ENCODE data around the gene LRRC57. TPM values are rescaled to one million over a fixed set of nuclear protein-coding genes. Genes with fewer than 3 reads are reported as not detected.
A peak's percentile ranks its signal among the peaks of the same experiment; 100 is the strongest.

Gene LRRC57
- total and polyA plus RNA-seq, 4 experiments from 2014 or later, result 6.6 to 20.0 (median 14.1) TPM

DNA sequence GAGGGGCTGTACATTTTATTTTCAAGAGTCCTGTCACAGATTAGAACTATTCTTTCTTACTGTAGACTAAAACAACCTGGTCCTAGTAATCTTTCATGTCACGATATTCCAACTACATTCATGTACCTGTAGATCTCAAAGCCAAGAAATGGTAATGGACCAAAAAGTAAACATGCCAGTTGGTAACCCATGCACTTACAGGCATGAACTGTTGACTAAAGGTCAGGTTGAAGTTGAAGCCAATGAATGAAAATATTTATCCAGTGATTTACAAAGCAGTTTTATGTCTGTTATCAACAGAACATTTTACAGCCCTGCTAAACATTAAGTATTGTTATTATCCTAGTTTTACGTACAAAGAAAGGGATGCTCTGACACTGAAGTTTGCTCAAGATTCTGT is 25.3 kb downstream of the LRRC57 start:
- no peak overlapping the region for H3K4me3 ChIP-seq (ENCODE audit: low read length in 2 of 2)
- intact Hi-C loops (cut with micrococcal nuclease), result no loop called here
- H3K4me1 Mint-ChIP-seq, result no peaks in the 10 kb centered on the region
- H3K27ac Mint-ChIP-seq, result peak overlapping the region in 1 of 7 donors; percentile 25
- H3K27me3 Mint-ChIP-seq, result no peaks in the 10 kb centered on the region
- ChIA-PET CTCF (ENCODE audit: partially characterized antibody) (no interaction called here), POLR2A (ENCODE audit: partially characterized antibody) (interaction anchor here (0.7 kb wide), 1 partner anchor 37 kb away, joined by 3 read pairs; no protein-coding TSS in a partner anchor)
- no peaks in the 10 kb centered on the region for H3K9me3 Mint-ChIP-seq
- H3K4me1 ChIP-seq (ENCODE audit: insufficient read depth, low read length), result no peaks in the 10 kb centered on the region
- DNase-seq, result no peak
- no peaks in the 10 kb centered on the region for H3K9me3 ChIP-seq (ENCODE audit: control insufficient read depth in 1 of 2, low read length in 2 of 2)
- H3K4me3 Mint-ChIP-seq, result no peak overlapping the region
- H3K36me3 ChIP-seq (ENCODE audit: insufficient read depth, low read length), result peaks cover 5% of the 10 kb centered on the region
- H3K36me3 Mint-ChIP-seq, result peaks cover 13 to 39% of the 10 kb centered on the region in 2 donors
- no peak overlapping the region for H3K27ac ChIP-seq (ENCODE audit: low read depth, low read length)
- no peaks in the 10 kb centered on the region for H3K27me3 ChIP-seq (ENCODE audit: insufficient read depth, low read length)

DNA sequence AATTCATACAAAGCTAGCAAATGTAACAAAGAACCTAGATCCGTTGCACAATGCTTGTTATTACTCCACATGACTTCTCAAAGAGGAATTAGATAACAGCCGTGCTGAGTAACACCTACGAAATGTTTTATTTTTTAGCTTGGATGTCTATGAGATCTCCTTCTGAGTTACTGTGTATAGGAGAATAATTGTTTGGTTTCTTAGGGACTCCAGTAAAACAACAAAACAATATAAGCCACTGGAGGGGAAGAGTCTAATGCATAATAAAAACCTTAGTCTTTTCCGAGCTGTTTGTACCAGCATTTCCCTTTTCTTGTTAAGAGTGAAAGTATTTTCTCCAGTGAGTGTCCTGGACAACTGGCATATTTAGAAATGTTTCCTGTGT is 37.6 kb downstream of the LRRC57 start:
- no peaks in the 10 kb centered on the region for H3K27me3 ChIP-seq (ENCODE audit: insufficient read depth, low read length)
- H3K27ac ChIP-seq (ENCODE audit: low read depth, low read length), result no peak overlapping the region
- peaks cover 19% of the 10 kb centered on the region for H3K36me3 ChIP-seq (ENCODE audit: insufficient read depth, low read length)
- Mint-ChIP-seq H3K36me3 (peaks cover 27 to 48% of the 10 kb centered on the region in 2 donors), H3K27me3 (no peaks in the 10 kb centered on the region), H3K4me1 (peaks cover 4 to 11% (median 9%) of the 10 kb centered on the region in 4 donors), H3K4me3 (no peak overlapping the region), H3K27ac (peak overlapping the region in 2 of 7 donors; percentile 30 to 79), H3K9me3 (no peaks in the 10 kb centered on the region)
- no peak overlapping the region for H3K4me3 ChIP-seq (ENCODE audit: low read length in 2 of 2)
- POLR2A ChIA-PET (ENCODE audit: partially characterized antibody), result interaction anchor here (0.8 to 1.1 kb wide), 2 partner anchors 16 to 20 kb away, joined by 3 read pairs; partner anchors contain the start of genes SNAP23 and ZNF106
- H3K4me1 ChIP-seq (ENCODE audit: insufficient read depth, low read length), result peaks cover 8% of the 10 kb centered on the region
- DNase-seq, result no peak
- H3K9me3 ChIP-seq (ENCODE audit: control insufficient read depth in 1 of 2, low read length in 2 of 2), result no peaks in the 10 kb centered on the region
- CTCF ChIA-PET (ENCODE audit: partially characterized antibody), result interaction anchor here (0.6 kb wide), 1 partner anchor 1989 kb away, joined by 3 read pairs; no protein-coding TSS in a partner anchor
- intact Hi-C loops (cut with micrococcal nuclease), result no loop called here

DNA sequence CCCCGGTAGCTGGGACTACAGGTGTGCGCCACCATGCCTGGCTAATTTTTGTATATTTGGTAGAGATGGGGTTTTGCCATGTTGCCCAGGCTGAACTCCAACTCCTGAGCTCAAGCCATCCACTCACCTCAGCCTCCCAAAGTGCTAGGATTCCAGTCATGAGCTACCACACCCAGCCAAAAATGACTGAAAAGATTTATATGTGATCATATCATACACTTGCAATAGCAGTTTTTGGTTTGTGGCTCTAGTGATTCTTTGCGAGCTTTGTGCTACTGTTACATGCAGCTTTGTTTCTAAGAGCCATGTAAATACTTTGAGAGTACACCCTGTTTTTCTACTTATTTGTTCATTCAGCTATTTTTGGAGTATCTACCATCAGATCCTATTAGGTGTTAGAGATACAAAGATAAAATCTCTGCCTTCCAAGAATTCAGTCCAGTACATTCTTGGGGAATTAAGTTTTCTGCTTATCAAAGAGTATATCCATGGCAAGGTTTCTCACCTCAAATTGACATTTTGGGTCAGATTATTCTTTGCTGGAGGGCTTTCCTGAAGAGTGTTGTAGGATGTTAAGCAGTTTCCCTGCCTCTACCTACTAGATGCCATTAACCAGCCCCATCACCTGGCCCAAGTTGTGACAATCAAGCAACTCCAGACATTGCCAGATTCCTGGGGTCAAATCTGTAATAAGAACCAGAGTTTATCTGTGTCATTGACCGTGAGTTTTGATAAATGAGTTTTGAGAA is 38.2 kb downstream of the LRRC57 start:
- peaks cover 4 to 11% (median 9%) of the 10 kb centered on the region in 4 donors for H3K4me1 Mint-ChIP-seq
- ChIA-PET CTCF (ENCODE audit: partially characterized antibody) (no interaction called here), POLR2A (ENCODE audit: partially characterized antibody) (interaction anchor here (0.8 to 1.1 kb wide), 2 partner anchors 15 to 20 kb away, joined by 3 read pairs; partner anchors contain the start of genes SNAP23 and ZNF106)

DNA sequence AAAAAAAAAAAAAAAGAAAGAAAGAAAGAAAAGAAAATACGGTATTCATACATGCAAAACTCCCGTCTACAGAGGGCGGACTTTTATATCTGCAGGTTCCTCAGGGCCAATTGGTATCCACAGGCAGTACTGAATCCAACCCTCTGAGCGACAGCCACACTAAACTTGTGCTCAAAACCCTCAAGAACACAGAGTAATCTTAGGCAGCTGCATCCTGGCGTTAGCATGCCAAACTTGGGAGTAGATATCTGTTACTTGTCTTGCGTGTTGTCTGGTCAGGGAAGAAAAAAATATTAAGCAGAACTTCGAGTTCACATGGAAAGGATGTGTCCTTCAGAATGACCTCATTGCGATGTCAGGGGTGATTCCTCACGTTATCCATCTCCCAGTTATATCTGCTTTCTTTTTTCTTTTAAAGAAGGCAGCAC is 40.3 kb downstream of the LRRC57 start:
- intact Hi-C loops (cut with micrococcal nuclease), result no loop called here
- DNase-seq, result no peak
- Histone ChIP-seq H3K27ac (ENCODE audit: low read depth, low read length) (no peak overlapping the region), H3K4me1 (ENCODE audit: insufficient read depth, low read length) (peaks cover 8% of the 10 kb centered on the region), H3K4me3 (ENCODE audit: low read length in 2 of 2) (no peak overlapping the region), H3K27me3 (ENCODE audit: insufficient read depth, low read length) (no peaks in the 10 kb centered on the region), H3K9me3 (ENCODE audit: control insufficient read depth in 1 of 2, low read length in 2 of 2) (no peaks in the 10 kb centered on the region), H3K36me3 (ENCODE audit: insufficient read depth, low read length) (peaks cover 3% of the 10 kb centered on the region)
- Mint-ChIP-seq H3K36me3 (peaks cover 11 to 30% of the 10 kb centered on the region in 2 donors), H3K27me3 (no peaks in the 10 kb centered on the region), H3K9me3 (no peaks in the 10 kb centered on the region), H3K4me3 (no peak overlapping the region), H3K27ac (peak overlapping the region in 1 of 7 donors; percentile 24), H3K4me1 (peaks cover 5 to 11% (median 10%) of the 10 kb centered on the region in 4 donors)
- ChIA-PET POLR2A (ENCODE audit: partially characterized antibody) (no interaction called here), CTCF (ENCODE audit: partially characterized antibody) (no interaction called here)

More for the DNA sequence above, 38.2 kb downstream of the LRRC57 start:
- intact Hi-C loops (cut with micrococcal nuclease), result no loop called here
- no peak overlapping the region for H3K4me3 ChIP-seq (ENCODE audit: low read length in 2 of 2)
- no peaks in the 10 kb centered on the region for H3K9me3 ChIP-seq (ENCODE audit: control insufficient read depth in 1 of 2, low read length in 2 of 2)
- peaks cover 14% of the 10 kb centered on the region for H3K36me3 ChIP-seq (ENCODE audit: insufficient read depth, low read length)
- no peaks in the 10 kb centered on the region for H3K27me3 ChIP-seq (ENCODE audit: insufficient read depth, low read length)
- Mint-ChIP-seq H3K9me3 (no peaks in the 10 kb centered on the region), H3K4me3 (no peak overlapping the region), H3K27ac (peak overlapping the region in 2 of 7 donors; percentile 30 to 51), H3K36me3 (peaks cover 22 to 42% of the 10 kb centered on the region in 2 donors), H3K27me3 (no peaks in the 10 kb centered on the region)
- H3K27ac ChIP-seq (ENCODE audit: low read depth, low read length), result no peak overlapping the region
- DNase-seq, result no peak
- peaks cover 8% of the 10 kb centered on the region for H3K4me1 ChIP-seq (ENCODE audit: insufficient read depth, low read length)

DNA sequence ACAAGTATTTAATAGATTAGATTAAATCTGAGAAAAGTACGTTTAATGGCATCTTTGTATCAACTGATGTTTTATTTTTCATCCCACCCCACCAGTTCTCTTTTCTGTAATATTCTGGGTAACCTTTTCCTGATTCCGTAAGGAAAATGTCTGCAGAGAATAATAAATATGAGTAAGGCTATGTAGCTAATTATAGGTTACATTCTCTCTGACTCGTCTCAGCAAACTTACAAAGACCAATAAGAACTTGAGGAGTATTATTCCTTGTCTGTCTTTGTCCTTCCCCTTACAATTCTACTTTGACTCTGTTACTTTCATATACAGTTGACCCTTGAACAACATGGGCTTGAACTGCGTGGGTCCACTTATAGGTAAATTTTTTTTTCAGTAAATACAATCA is 41.1 kb downstream of the LRRC57 start:
- CTCF ChIA-PET (ENCODE audit: partially characterized antibody), result no interaction called here
- Mint-ChIP-seq H3K9me3 (no peaks in the 10 kb centered on the region), H3K36me3 (peaks cover 5 to 23% of the 10 kb centered on the region in 2 donors), H3K27ac (no peak overlapping the region), H3K4me1 (peaks cover 5 to 11% (median 10%) of the 10 kb centered on the region in 4 donors), H3K4me3 (no peak overlapping the region), H3K27me3 (no peaks in the 10 kb centered on the region)
- POLR2A ChIA-PET (ENCODE audit: partially characterized antibody), result no interaction called here
- no peaks in the 10 kb centered on the region for H3K27me3 ChIP-seq (ENCODE audit: insufficient read depth, low read length)
- H3K4me1 ChIP-seq (ENCODE audit: insufficient read depth, low read length), result peaks cover 8% of the 10 kb centered on the region
- no peaks in the 10 kb centered on the region for H3K9me3 ChIP-seq (ENCODE audit: control insufficient read depth in 1 of 2, low read length in 2 of 2)
- intact Hi-C loops (cut with micrococcal nuclease), result no loop called here
- no peaks in the 10 kb centered on the region for H3K36me3 ChIP-seq (ENCODE audit: insufficient read depth, low read length)
- H3K27ac ChIP-seq (ENCODE audit: low read depth, low read length), result no peak overlapping the region
- no peak for DNase-seq
- H3K4me3 ChIP-seq (ENCODE audit: low read length in 2 of 2), result no peak overlapping the region

DNA sequence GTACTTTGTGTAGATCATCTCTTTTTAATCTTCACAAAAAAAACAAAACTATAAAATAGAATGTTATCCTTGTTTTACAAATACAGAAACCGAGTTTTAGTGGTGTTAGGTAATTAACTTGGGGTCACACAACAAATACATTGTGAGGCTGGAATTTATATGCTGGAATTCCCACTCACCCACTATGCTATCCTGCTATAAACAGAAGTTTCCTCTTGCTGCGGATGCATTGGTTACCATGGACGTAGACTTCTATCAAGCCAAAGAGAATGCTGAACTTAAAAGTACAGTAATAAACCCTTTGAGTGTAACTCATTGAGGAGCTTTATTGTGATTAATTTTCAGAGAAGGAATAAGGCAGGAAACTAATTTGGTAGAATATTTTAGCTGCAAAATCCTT is 44.0 kb downstream of the LRRC57 start:
- intact Hi-C loops (cut with micrococcal nuclease), result no loop called here
- no peak for DNase-seq
- H3K27ac Mint-ChIP-seq, result no peak overlapping the region
- Histone ChIP-seq H3K36me3 (ENCODE audit: insufficient read depth, low read length) (no peaks in the 10 kb centered on the region), H3K4me3 (ENCODE audit: low read length in 2 of 2) (no peak overlapping the region), H3K27me3 (ENCODE audit: insufficient read depth, low read length) (no peaks in the 10 kb centered on the region), H3K9me3 (ENCODE audit: control insufficient read depth in 1 of 2, low read length in 2 of 2) (no peaks in the 10 kb centered on the region), H3K4me1 (ENCODE audit: insufficient read depth, low read length) (peaks cover 6% of the 10 kb centered on the region), H3K27ac (ENCODE audit: low read depth, low read length) (no peak overlapping the region)
- CTCF ChIA-PET (ENCODE audit: partially characterized antibody), result interaction anchor here (0.7 kb wide), 1 partner anchor 609 kb away, joined by 3 read pairs; no protein-coding TSS in a partner anchor
- H3K36me3 Mint-ChIP-seq, result peaks cover 0 to 10% of the 10 kb centered on the region in 2 donors
- H3K4me1 Mint-ChIP-seq, result peaks cover 9 to 20% (median 14%) of the 10 kb centered on the region in 4 donors
- POLR2A ChIA-PET (ENCODE audit: partially characterized antibody), result interaction anchor here (1.0 kb wide), 2 partner anchors 9 to 14 kb away, joined by 4 to 7 read pairs; partner anchors contain the start of genes SNAP23 and ZNF106
- H3K27me3 Mint-ChIP-seq, result no peaks in the 10 kb centered on the region
- no peaks in the 10 kb centered on the region for H3K9me3 Mint-ChIP-seq
- no peak overlapping the region for H3K4me3 Mint-ChIP-seq

DNA sequence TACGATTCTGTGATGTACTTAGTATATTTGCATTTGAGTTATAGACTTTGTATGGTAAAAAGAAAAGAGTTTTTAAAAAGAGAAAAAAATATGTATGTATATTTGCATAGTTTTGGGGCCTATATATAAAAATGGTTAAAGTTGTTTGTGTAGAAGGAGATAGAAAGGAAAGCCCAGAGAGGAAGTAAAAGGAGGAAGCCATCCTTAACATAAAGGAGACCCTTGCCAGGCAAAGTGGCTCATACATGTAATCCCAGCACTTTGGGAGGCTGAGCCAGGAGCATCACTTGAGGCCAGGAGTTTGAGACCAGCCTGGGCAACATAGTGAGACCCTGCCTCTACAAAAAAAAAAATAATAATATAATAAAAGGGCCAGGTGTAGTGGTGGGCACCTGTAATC is 44.8 kb downstream of the LRRC57 start:
- Mint-ChIP-seq H3K4me3 (no peak overlapping the region), H3K27me3 (no peaks in the 10 kb centered on the region), H3K9me3 (no peaks in the 10 kb centered on the region), H3K4me1 (peaks cover 9 to 22% (median 17%) of the 10 kb centered on the region in 4 donors), H3K36me3 (peaks cover 0 to 9% of the 10 kb centered on the region in 2 donors), H3K27ac (peak overlapping the region in 1 of 7 donors; percentile 18)
- DNase-seq, result no peak
- Histone ChIP-seq H3K9me3 (ENCODE audit: control insufficient read depth in 1 of 2, low read length in 2 of 2) (no peaks in the 10 kb centered on the region), H3K4me1 (ENCODE audit: insufficient read depth, low read length) (peaks cover 6% of the 10 kb centered on the region), H3K27me3 (ENCODE audit: insufficient read depth, low read length) (no peaks in the 10 kb centered on the region), H3K36me3 (ENCODE audit: insufficient read depth, low read length) (no peaks in the 10 kb centered on the region), H3K4me3 (ENCODE audit: low read length in 2 of 2) (no peak overlapping the region), H3K27ac (ENCODE audit: low read depth, low read length) (no peak overlapping the region)
- CTCF ChIA-PET (ENCODE audit: partially characterized antibody), result interaction anchor here (1.4 kb wide), 1 partner anchor 14 kb away, joined by 3 read pairs; no protein-coding TSS in a partner anchor
- intact Hi-C loops (cut with micrococcal nuclease), result no loop called here
- POLR2A ChIA-PET (ENCODE audit: partially characterized antibody), result interaction anchor here (1.0 kb wide), 2 partner anchors 9 to 13 kb away, joined by 4 to 7 read pairs; partner anchors contain the start of gene ZNF106
